SW480 (cell line): ENCODE data around the gene ABCB8.

Experiments used
- DNase-seq: peaks from one replicate; pipeline ENCODE4 v3.0.0-alpha.2; 2016; ENCODE audit warnings: low spot score

ABCB8 gene

DNA sequence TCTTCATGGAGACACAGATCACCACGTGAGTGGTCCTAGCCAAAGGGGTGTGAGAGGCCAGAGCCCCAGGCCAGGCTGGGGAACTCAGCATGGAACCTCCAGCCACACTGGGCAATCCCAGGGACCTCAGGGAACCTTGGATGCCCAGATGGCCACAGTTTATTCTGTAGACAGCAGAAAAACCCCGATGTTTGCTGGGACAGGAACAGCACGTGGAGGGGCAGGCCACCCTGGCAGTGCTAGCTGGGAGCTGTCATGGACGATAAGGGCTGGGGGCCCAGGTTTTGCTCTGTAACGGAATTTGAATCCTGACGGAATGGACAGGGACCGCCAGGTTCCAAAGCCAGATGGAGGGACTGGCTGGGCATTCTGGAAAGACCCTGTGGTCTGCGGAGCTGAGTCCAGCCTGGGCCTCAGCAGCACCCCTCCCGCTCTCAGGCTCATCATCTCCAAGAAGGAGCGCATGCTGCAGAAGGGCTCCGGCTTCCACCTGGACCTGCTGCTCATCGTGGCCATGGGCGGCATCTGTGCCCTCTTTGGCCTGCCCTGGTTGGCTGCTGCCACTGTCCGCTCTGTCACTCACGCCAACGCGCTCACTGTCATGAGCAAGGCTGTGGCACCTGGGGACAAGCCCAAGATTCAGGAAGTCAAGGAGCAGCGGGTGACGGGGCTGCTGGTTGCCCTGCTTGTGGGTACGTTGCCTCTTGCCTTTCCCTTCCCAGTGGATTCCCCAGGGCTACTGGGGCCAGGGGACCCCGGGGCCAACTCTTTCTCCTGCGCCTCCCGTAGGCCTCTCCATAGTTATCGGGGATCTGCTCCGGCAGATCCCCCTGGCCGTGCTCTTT, 46.8 kb downstream of the ABCB8 start:
- no peak for DNase-seq

- no peak for DNase-seq
Measured at GRCh38 chr7:151075662-151075971, 47.4 kb downstream of the ABCB8 start.

DNA sequence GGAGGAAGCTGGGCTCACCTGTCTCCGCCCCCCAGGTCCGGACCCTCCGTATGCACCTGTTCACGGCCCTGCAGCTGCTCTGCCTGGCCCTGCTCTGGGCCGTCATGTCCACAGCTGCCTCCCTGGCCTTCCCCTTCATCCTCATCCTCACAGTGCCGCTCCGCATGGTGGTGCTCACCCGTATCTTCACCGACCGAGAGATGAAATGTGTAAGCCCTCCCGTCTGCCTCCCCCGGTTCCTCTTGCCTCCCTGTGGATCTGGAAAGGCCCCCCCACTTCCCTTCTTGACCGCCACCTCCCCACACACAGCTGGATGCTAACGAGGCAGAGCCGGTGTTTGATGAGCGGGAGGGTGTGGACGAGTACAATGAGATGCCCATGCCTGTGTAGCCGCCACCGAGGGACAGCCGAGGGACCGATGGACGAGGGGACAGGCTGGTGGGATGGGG, 47.8 kb downstream of the ABCB8 start:
- no peak for DNase-seq

- no peak for DNase-seq
Measured at GRCh38 chr7:151076863-151077704, 48.8 kb downstream of the ABCB8 start.

- no peak for DNase-seq
Measured at GRCh38 chr7:151077705-151078232, 49.5 kb downstream of the ABCB8 start.

DNA sequence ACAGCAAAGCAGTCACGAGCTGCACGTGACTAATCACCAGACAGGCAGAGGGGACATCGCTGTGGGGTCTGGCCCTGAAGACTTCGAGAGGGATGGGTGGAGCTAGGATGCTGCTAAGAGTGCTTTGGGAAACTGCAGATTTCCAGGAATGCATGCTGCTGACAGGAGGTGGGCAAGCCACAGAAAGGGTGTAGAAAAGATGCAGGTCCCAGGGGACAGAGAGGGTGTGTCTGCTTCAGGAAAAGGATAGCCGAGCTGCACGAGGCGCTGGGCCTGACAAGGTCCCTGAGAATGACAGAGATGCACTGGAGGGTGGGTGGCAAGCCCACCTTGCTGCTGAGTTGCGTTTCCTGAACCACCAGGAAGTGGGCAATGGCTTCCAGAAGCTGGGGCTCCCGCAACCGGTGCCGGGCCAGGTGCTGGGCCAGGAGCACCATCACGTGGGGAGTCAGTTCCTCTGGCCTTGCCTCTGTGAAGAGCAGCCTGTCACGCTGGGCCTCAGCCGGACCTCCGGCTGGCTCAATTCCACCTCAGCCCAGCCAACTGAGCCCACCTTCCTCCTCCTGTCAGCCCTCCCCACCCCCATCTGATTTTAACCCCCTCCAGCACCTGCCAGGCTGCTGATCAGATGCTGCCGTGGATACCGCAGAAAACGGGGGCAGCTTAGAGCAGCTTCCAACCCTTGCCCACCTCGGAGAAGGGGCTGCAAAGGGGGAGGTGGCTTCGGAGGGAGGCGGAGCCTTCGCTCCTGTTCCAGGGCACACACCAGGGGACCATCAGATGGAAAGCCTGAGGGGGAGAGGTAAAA, 50.2 kb downstream of the ABCB8 start:
- no peak for DNase-seq

DNA sequence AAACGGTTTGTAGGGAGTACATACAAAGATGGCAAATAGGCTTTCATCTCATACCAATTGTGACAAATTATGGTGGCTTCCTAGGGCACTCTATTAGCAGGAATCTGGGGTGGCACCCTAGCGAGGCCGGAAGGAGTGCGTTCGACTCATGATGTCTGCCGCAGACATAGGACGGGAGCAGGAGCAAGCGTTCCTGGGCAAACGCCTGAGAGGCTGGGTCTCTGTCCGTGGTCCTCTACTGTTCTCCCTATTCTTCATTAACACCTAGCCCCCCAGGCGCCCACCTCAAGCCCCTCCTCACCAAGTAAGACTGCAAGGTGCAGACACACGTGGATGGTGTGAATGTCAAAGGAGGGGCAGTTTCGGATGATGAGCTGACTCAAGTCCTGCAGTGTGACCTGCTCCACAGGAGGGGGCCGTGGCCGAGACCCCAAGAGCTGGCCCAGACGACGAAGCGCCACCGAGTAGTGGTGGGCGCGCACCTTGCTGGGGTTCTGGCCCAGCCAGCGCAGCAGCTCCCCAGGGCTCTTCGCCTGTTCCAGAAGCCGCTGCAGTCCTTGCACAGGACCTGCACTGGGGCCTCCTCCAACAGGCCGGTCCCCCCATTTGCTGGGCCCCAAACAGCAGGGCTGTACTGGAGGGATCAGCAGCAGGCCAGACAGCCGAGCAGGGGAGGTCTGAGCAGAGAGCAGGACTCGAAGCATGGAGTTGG, 51.1 kb downstream of the ABCB8 start:
- DNase-seq: no peak

- peak; percentile 49 for DNase-seq
Measured at GRCh38 chr7:151080067-151080521, 51.8 kb downstream of the ABCB8 start.

DNA sequence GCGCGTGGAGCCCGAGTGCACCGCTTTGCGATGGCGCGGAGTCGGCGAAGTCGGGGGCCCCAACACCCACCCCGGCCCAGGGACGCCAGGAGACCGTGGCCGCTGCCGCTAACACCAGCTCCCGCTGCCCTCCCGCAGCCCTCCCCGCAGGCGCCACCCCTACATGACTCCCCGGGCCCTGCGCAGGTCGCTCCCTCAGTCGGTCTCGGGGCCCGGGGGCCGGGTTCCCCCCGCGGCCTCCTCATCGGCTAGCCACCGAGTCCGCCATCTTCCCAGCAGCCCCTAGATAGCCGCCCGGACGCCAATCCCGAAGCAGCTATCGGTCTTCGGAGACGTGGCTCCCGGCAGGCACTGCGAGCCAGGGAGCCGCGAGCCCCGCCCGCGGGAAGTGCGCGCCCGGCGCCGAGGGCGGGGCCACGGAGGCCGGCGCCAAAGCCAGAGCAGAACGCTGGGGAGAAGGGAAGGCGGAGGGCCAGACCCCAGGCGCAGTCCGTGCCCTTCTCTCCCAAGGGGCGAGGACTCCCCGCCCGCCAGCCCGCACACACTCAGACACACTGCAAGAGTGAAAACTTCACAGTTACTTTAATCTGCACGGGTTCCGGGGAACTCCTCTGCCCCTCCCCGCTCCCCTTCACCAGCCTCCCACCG, 52.4 kb downstream of the ABCB8 start, which contains the start of gene FASTK:
Gene FASTK (minus strand): TSS at position 288 of the 648 bp plus-strand sequence. CDS start 43 bp downstream, at position 245.
- DNase-seq: peak; percentile 86

DNA sequence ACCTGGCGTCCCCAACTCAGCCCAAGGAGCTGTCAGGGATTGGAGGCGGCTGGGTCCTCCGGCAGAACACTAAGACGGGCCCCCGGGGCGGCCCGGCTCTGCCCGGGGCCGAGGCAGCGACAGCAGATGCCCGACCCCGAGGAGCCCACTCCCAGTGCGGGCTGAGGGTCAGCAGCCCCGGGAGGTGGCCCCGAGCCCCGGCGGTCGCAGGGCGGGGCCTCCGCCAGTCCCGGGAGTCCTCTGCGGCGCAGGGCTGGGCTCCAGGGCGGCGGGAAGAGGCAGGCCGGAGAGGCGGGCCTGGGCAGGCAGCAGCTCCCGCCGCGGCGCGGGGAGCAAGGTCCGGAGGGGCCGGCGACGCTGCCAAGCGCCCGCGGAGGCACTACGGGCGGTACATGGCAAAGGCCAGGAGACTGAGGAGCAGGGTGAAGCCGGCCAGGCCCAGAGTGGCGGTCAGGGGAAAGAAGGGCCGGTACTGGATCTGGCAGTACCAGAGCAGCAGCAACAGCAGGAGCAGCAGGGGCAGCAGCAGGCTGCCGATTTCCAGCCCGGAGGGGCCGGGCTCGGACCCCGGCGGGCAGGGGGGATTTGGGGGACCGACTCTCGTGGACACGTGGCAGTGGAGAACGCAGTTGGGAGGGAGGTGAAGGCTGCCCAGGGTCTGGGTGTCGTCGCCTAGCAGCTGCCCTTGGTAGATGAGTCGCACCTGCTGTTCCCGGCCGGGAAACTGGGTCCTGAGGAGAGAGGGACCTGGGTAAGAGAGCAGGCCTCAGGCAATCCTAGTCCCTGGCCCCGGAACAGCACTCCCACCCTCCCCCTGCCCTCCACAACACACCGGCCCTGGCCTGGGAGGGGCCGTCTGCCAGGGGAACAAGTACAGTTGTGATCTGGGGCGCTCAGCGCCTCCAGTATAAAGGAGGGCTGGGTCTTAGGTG, 53.2 kb downstream of the ABCB8 start:
- no peak for DNase-seq

DNA sequence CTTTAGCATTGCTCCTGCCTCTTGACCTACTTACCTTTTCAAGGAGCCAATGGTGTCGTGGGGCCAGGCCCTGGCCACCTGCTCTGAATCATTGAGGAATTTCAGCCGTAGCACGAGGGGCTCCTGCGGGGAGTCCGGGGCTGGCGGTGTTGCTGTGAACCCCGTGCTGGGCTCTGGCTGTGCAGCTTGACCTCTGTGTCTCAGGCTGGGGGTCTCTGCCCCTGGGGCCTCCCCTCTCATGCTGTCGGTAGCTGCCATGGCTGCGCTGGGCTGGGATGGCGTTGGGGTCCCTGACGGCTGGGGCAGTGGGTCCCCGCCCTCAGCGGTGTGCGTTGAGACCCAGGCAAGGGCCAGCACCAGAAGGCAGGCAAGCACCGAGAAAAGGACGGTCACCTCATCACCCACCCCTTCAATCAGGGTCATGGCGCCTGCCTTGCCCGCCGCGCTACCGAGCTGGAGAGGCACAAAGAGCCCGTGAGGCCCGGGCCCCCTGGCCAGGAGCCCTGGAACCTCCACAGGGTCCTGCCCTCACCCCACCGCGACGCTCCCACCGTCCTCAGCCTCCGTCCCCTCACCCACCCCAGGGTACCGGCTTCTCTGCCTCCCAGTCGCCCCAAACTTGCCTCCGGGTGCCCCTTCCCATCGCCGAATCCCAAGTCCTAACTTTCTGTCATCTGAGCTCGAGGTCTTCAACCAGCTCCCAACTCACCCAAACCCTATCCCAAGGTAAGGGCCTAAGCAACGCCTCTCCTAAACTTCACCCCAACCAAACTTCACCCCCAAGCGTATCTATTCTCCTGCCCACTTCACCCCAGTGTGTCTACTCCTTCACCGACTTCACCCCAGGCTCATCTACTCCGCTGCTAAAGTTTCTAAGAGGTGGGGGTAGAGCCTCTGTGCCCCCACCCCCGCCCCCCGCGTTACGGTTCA, 54.2 kb downstream of the ABCB8 start:
- no peak for DNase-seq

GRCh38 chr7:151083071-151083823, 55.0 kb downstream of the ABCB8 start, which contains the start of gene TMUB1:
Gene TMUB1, minus strand, starts transcription at chr7:151083493. Its CDS starts 930 bp downstream, at chr7:151082563.
- DNase-seq: peak; percentile 55

DNA sequence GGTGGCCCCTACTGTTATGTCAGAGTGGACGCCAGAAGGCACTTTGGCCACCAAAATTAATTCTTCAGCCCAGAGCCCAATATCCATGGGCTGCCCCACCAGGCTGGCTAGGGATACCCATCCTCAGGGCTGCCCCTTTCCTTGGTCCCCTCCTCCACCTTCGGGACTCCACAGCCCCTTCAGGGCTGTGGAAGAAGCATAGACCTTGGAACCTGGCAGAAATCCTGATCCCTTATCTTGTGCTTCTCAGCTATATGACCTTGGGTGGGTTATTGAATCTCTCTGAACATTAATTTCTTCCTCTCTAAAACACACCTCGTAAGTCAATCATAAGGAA, 55.5 kb downstream of the ABCB8 start:
- no peak for DNase-seq

DNA sequence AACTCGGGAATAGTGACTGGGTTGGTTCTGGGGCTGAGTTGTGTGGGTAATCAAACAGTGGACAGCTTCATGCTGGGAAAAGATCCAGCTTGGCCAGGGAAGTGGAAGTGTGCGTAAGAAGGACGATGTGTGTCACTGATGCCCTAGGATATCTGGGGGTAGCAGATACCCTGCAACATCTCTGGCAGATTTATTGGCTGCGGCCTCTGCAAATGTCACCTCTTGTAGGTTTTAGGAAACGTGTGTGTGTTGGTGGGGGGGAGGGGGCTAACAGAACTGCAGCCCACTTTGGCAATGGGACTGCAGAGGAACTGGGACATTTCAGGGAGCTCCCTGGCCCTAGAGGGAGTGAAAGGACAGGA, 57.1 kb downstream of the ABCB8 start:
- DNase-seq: no peak

DNA sequence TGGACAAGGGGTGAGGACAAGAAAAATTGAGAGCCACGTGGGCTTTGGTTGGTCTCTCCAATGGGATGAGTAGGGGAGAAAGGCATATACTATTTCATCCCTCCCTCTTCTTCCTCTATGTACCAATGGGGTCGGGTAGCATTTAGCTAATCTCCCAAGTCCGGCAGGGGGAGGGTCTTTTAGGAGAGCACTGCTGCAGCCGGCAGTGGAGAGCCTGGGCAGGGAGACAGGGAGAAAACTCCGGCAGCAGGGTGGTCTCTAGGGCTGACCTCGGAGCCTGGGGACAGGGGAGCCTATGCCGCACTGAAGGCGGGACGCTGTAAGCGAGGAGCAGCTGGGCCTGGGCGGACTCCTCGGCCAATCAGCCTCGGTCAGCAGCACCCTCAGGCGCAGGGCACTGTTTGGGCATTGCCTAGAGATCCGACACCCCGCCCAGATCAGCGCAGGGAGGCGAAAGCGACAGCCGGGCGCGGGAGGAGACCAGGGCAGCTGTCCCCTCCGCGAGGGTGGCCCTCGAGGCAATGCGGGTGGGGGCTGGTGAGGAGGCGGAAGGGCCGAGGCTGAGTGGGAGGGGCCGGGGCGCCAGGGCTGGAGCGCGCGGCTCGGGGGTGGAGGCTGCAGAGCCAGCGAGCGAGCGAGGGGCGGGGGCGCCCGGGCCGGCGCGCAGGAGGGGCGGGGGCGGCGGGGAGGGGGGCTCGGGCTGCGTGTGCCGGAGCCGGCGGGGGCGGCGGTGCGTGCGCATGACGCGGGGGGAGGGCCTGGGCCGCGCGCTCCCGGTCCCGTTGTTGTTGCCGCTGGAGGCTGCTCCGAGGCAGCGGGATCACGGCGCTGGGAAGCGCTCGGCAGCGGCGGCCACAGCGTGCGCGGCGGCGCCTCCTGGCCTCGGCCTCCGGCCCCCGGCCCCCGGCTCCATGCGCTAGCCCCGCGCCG, 57.7 kb downstream of the ABCB8 start, which contains the start of gene AGAP3:
Gene AGAP3 (plus strand): TSS at position 785 of the 930 bp plus-strand sequence. CDS start 267 bp downstream, outside the sequence.
- peak; percentile 90 for DNase-seq

DNA sequence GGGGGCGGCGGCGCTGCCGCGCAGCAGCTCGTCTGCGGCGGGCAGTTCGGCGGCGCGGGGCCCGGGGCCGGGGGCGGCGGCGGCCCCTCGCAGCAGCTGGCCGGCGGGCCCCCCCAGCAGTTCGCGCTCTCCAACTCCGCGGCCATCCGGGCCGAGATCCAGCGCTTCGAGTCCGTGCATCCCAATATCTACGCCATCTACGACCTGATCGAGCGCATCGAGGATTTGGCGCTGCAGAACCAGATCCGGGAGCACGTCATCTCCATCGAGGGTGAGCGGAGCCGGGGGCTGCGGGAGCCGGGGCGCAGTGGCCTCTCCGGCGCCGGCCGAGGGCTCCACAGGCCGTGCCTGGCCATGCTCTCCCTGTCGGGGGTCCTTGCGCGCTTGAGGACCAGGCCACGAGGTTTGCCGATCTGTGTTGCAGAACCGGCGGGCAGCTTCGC, 58.6 kb downstream of the ABCB8 start:
- DNase-seq: no peak
